Right lobe of liver (tissue), 4 donors: ENCODE results near the gene ZNF519.
"Not testable (repeated sequence)": the region's sequence is repeated elsewhere in the genome, so short reads cannot be mapped to it uniquely, and the experiment has no call there.

ENCODE experiments used
- POLR2A ChIP-seq: fragments of 450-650 bp; IDR thresholded peaks from one replicate; pipeline ENCODE4 v1.6.1; 2017; ENCODE audit warnings: antibody characterized with exemption, mild to moderate bottlenecking
- TF ChIP-seq, protein P1 (sequence below), 4 donors: fragments of 200-600 bp in 3 of 4; fragments of 450-650 bp in 1 of 4; IDR thresholded peaks; one replicate each; pipeline versions ENCODE4 v1.5.1 to v1.8.0; 2016 to 2022; ENCODE audit warnings: antibody characterized with exemption in 4 of 4, mild to moderate bottlenecking in 2 of 4
- donor health status: DM: no; HTN: no; CAD: no.
- donor health status: DM: no; HTN: no; CAD: no.
- donor health status: DM: no; HTN: yes; CAD: no.

DNA sequence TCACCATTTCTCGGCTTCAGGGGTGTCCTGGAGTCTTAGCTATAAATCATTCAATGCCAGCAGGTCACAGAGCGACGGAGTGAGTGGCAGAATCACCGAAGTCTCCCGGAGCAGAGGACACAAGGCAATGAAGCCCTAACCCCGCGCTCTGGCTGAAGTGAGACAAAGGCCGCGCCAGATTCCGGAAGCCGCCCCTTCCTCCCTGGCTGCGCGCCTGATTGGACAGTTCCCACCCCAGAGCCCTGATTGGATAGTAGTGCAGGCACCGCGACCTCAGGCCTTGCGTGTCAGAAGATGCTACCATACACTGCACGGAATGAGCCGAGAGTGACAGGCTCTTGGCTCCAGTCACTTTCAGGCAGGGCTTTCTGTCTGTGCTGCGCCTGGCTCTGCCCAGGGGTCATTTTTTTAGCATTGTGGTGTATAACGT is at the start of gene ZNF519:
- TF ChIP-seq, protein P1, sequence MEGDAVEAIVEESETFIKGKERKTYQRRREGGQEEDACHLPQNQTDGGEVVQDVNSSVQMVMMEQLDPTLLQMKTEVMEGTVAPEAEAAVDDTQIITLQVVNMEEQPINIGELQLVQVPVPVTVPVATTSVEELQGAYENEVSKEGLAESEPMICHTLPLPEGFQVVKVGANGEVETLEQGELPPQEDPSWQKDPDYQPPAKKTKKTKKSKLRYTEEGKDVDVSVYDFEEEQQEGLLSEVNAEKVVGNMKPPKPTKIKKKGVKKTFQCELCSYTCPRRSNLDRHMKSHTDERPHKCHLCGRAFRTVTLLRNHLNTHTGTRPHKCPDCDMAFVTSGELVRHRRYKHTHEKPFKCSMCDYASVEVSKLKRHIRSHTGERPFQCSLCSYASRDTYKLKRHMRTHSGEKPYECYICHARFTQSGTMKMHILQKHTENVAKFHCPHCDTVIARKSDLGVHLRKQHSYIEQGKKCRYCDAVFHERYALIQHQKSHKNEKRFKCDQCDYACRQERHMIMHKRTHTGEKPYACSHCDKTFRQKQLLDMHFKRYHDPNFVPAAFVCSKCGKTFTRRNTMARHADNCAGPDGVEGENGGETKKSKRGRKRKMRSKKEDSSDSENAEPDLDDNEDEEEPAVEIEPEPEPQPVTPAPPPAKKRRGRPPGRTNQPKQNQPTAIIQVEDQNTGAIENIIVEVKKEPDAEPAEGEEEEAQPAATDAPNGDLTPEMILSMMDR (IDR thresholded peaks at IDR 0.05), result not testable (repeated sequence)
- TF ChIP-seq POLR2A, result not testable (repeated sequence)
